Subcutaneous adipose tissue (tissue), 4 donors: ENCODE data around the gene RBM24. TPM values are rescaled to one million over a fixed set of nuclear protein-coding genes. Genes with fewer than 3 reads are reported as not detected.

Experiments
- total RNA-seq, 4 donors: library from RNA; depleted of rRNA; stranded (reverse); fragments of >200 nt; gene quantifications; one replicate each; pipeline ENCODE4 v1.1.0, GENCODE V29; 2016
- TF ChIP-seq, protein P1 (sequence below): fragments of 450-650 bp; IDR thresholded peaks from one replicate; pipeline ENCODE4 v1.5.1; 2016; ENCODE audit warnings: low read depth, mild to moderate bottlenecking, control low read depth, antibody characterized with exemption, moderate library complexity

The RBM24 gene
- total RNA-seq, 4 donors from 2014 or later: 0.34 to 4.1 (median 0.55) TPM

- TF ChIP-seq, protein P1, sequence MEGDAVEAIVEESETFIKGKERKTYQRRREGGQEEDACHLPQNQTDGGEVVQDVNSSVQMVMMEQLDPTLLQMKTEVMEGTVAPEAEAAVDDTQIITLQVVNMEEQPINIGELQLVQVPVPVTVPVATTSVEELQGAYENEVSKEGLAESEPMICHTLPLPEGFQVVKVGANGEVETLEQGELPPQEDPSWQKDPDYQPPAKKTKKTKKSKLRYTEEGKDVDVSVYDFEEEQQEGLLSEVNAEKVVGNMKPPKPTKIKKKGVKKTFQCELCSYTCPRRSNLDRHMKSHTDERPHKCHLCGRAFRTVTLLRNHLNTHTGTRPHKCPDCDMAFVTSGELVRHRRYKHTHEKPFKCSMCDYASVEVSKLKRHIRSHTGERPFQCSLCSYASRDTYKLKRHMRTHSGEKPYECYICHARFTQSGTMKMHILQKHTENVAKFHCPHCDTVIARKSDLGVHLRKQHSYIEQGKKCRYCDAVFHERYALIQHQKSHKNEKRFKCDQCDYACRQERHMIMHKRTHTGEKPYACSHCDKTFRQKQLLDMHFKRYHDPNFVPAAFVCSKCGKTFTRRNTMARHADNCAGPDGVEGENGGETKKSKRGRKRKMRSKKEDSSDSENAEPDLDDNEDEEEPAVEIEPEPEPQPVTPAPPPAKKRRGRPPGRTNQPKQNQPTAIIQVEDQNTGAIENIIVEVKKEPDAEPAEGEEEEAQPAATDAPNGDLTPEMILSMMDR: no peak
These were observed 18.6 kb downstream of the RBM24 start for GRCh38 chr6:17299750-17300149.

- TF ChIP-seq, protein P1: no peak
These were observed 19.5 kb downstream of the RBM24 start for GRCh38 chr6:17300637-17301036.

DNA sequence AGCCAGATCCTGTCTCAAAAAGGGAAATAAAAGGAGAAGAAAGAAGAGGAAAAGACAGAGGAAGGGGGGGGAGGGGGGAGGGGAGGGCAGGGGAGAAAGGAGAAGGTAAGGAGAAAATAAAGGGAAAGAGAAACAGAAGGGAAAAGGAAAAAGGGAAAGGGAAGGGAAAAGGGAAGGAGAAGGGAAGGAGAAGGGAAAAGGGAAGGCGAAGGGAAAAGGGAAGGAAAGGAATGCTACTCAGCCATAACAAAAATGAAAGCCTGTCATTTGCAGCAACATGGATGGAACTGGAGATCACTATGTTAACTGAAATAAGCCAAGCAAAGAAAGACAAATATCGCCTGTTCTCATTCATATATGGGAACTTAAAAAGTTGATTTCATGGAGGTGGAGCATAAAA is 22.3 kb downstream of the RBM24 start:
- TF ChIP-seq, protein P1: no peak

DNA sequence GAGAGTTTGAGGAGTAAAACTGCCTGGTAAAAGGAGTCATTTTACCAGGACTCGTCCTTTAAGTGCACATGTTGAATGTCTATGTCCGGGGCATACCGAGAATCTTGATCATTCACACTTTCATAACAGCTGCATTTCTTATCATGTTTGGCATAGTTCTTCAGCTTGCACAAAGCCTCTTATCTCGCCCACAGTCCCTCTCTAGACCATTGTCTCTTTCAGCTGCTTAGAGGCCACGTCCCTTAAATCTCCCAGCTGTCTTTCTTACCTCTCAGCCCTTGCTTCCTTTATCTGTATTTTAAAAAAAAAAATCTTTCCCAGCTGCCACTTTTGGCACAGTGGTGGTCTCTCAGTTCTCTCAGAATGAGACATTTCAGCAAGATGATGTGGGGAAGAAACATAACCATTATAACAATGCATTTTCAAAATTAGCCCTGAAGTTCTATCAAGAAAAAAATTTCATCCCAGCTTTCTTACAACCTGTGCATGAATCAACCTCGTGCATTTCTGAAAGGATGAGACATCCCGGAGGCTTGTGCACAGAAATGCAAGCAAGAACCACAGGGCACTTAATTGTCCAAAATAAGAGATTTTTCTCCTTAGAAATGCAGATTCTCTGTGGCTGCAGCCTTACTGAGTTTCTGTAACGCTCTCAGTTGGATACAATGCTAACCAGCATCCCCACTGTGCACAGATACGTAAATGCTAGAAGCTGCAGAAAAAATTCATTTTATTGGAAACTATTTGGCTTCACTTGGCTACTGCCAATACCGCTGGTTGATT is 24.2 kb downstream of the RBM24 start:
- TF ChIP-seq, protein P1: no peak

DNA sequence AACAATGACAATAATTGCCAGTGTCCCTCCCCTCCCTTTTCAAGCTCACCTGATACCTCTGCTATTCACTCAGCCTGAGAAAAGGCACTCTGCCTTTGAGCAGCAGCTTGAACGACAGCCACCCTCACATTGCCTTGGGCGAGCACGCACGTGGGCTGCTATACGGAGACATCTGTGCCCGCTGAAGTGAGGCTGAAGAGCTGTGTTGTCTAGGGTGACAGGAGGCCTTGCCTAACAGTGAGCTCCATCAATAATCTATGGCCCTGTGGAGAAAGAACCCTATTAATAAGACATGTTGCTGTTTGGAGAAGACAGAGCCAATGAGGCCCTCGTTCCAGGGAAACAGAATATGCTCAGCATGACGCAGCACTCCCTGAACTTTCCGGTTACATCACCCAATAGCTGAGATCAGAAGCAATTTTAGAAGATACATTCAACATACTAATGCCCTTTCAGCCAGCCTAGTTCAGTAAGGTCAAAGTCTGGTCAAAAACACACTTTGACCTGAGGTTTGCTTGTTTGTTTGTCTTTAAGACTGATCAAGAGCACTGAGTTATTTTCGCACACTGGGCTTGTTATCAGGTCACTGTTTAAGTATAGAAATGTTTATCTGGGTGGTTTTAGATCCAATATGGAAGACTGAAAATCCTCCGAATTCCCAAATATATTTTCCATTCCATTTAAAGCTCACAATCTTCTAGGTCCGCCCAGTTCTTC is 30.6 kb downstream of the RBM24 start:
- TF ChIP-seq, protein P1: no peak

DNA sequence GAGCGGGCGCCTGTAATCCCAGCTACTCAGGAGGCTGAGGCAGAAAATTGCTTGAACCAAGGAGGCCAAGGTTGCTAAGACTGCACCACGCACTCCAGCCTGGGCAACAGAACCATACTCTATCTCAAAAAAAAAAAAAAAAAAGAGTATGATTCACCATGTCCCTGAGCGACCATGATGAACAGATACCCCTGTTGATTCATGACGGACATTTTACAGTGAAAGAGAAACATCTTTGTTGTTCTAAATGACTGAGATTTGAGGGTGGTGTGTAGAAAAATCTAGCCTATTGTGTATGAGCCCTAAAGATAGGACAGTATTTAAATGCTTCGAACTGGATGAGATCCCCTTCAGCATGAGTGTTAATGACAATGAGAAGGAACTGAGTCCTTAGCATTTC is 32.8 kb downstream of the RBM24 start:
- TF ChIP-seq, protein P1: no peak

- TF ChIP-seq, protein P1: no peak
These were observed 34.1 kb downstream of the RBM24 start for GRCh38 chr6:17315262-17315661.
